ENCODE data around the gene DNAH7.
A peak's percentile ranks its signal among the peaks of the same experiment; 100 is the strongest.

Gene DNAH7

GRCh38 chr2:196077821-196078220 is 9.2 kb upstream of the DNAH7 start:
- DNase-seq (ENCODE audit: low spot score), result peak; percentile 50

GRCh38 chr2:196076778-196077568 is 8.3 kb upstream of the DNAH7 start:
- no peak for DNase-seq (ENCODE audit: low spot score)

- DNase-seq (ENCODE audit: low spot score), result peak; percentile 26
Measured at GRCh38 chr2:196075196-196075595, 6.6 kb upstream of the DNAH7 start.

GRCh38 chr2:196074631-196075030 is 6.0 kb upstream of the DNAH7 start:
- no peak for DNase-seq (ENCODE audit: low spot score)

GRCh38 chr2:196073521-196073920 is 4.9 kb upstream of the DNAH7 start:
- DNase-seq (ENCODE audit: low spot score), result no peak

- DNase-seq (ENCODE audit: low spot score), result no peak
Measured at GRCh38 chr2:196067088-196067382, 1.6 kb downstream of the DNAH7 start.

GRCh38 chr2:196066291-196067087 is 2.1 kb downstream of the DNAH7 start:
- peak; percentile 40 for DNase-seq (ENCODE audit: low spot score)

GRCh38 chr2:196063773-196064172 is 4.9 kb downstream of the DNAH7 start:
- DNase-seq (ENCODE audit: low spot score), result no peak

GRCh38 chr2:196059491-196059960 is 9.1 kb downstream of the DNAH7 start:
- no peak for DNase-seq (ENCODE audit: low spot score)

GRCh38 chr2:196054631-196055030 is 14.0 kb downstream of the DNAH7 start:
- DNase-seq (ENCODE audit: low spot score), result no peak

- no peak for DNase-seq (ENCODE audit: low spot score)
Measured at GRCh38 chr2:196046123-196046917, 22.3 kb downstream of the DNAH7 start.

- DNase-seq (ENCODE audit: low spot score), result no peak
Measured at GRCh38 chr2:196041786-196042185, 26.9 kb downstream of the DNAH7 start.

- no peak for DNase-seq (ENCODE audit: low spot score)
Measured at GRCh38 chr2:196040218-196040617, 28.4 kb downstream of the DNAH7 start.

GRCh38 chr2:196036442-196036841 is 32.2 kb downstream of the DNAH7 start:
- no peak for DNase-seq (ENCODE audit: low spot score)

GRCh38 chr2:196018037-196018436 is 50.6 kb downstream of the DNAH7 start:
- no peak for DNase-seq (ENCODE audit: low spot score)

- no peak for DNase-seq (ENCODE audit: low spot score)
Measured at GRCh38 chr2:196012314-196012713, 56.3 kb downstream of the DNAH7 start.

GRCh38 chr2:196000551-196000950 is 68.1 kb downstream of the DNAH7 start:
- no peak for DNase-seq (ENCODE audit: low spot score)

- no peak for DNase-seq (ENCODE audit: low spot score)
Measured at GRCh38 chr2:195998070-195998469, 70.6 kb downstream of the DNAH7 start.

GRCh38 chr2:195995499-195995898 is 73.1 kb downstream of the DNAH7 start:
- DNase-seq (ENCODE audit: low spot score), result no peak

- DNase-seq (ENCODE audit: low spot score), result no peak
Measured at GRCh38 chr2:195993623-195994022, 75.0 kb downstream of the DNAH7 start.

- DNase-seq (ENCODE audit: low spot score), result no peak
Measured at GRCh38 chr2:195985741-195986140, 82.9 kb downstream of the DNAH7 start.

GRCh38 chr2:195984923-195985726 is 83.5 kb downstream of the DNAH7 start:
- no peak for DNase-seq (ENCODE audit: low spot score)
